Loucy (cell line): Measurements from ENCODE around the gene CCKAR.

Source experiments
- H2AFZ ChIP-seq: fragments of 200-600 bp; sonication (generic); 2 replicates; pipeline ENCODE4 v1.6.0; 2016; ENCODE audit warnings: antibody characterized with exemption, mild to moderate bottlenecking, low read length, moderate library complexity
- H3F3A ChIP-seq: fragments of 200-600 bp; 2 replicates; pipeline ENCODE4 v1.6.0; 2016; ENCODE audit warnings: antibody characterized with exemption, low read depth, mild to moderate bottlenecking
- H3K27me3 ChIP-seq: fragments of 200-600 bp; sonication (generic); 2 replicates; pipeline ENCODE4 v1.6.1; 2014; ENCODE audit warnings: low read length, mild to moderate bottlenecking; ENCODE audit not compliant: insufficient read depth, poor library complexity, severe bottlenecking
- H3K36me3 ChIP-seq: fragments of 200-600 bp; sonication (generic); 2 replicates; pipeline ENCODE4 v1.6.1; 2016; ENCODE audit warnings: low read length; ENCODE audit not compliant: insufficient read depth
- H3K4me1 ChIP-seq: fragments of 200-600 bp; sonication (generic); 2 replicates; pipeline ENCODE4 v1.5.1; 2014; ENCODE audit warnings: low read length, mild to moderate bottlenecking; ENCODE audit not compliant: insufficient read depth, poor library complexity, severe bottlenecking
- H3K4me2 ChIP-seq: fragments of 200-600 bp; sonication (generic); 2 replicates; pipeline ENCODE4 v1.6.0; 2014; ENCODE audit warnings: antibody characterized with exemption, low read length, low read depth, mild to moderate bottlenecking; ENCODE audit not compliant: poor library complexity, severe bottlenecking
- H3K4me3 ChIP-seq: fragments of 200-600 bp; sonication (generic); 2 replicates; pipeline ENCODE4 v1.5.1; 2014; ENCODE audit warnings: low read length, mild to moderate bottlenecking, mixed read lengths; ENCODE audit not compliant: poor library complexity, severe bottlenecking
- H3K79me2 ChIP-seq: fragments of 200-600 bp; sonication (generic); 2 replicates; pipeline ENCODE4 v1.6.1; 2014; ENCODE audit warnings: low read length; ENCODE audit not compliant: insufficient read depth
- H3K9ac ChIP-seq: fragments of 200-600 bp; sonication (generic); 2 replicates; pipeline ENCODE4 v1.6.0; 2014; ENCODE audit warnings: mild to moderate bottlenecking, low read depth, low read length, moderate library complexity; ENCODE audit not compliant: poor library complexity, severe bottlenecking
- H3K9me2 ChIP-seq: fragments of 200-600 bp; sonication (generic); replicated peaks from 2 replicates; pipeline ENCODE4 v1.6.1; 2016; ENCODE audit warnings: low read depth, low read length, mixed read lengths
- H3K9me3 ChIP-seq: fragments of 200-600 bp; sonication (generic); 2 replicates; pipeline ENCODE4 v1.6.1; 2014; ENCODE audit warnings: mild to moderate bottlenecking, antibody characterized with exemption, low read length, low read depth; ENCODE audit not compliant: insufficient read depth
- H4K20me1 ChIP-seq: fragments of 200-600 bp; sonication (generic); 2 replicates; pipeline ENCODE4 v1.6.0; 2014; ENCODE audit warnings: antibody characterized with exemption, low read length, mild to moderate bottlenecking; ENCODE audit not compliant: insufficient read depth, poor library complexity, severe bottlenecking
- CTCF ChIP-seq: fragments of 200-600 bp; sonication (generic); conservative IDR thresholded peaks from 2 replicates; pipeline ENCODE4 v1.5.1; 2014; ENCODE audit warnings: mild to moderate bottlenecking, antibody characterized with exemption, low read length
- EZH2phosphoT487 ChIP-seq: fragments of 200-600 bp; IDR thresholded peaks from 2 replicates; pipeline ENCODE4 v1.6.1; 2018; ENCODE audit warnings: antibody characterized with exemption, mild to moderate bottlenecking, moderate library complexity, borderline replicate concordance

Gene CCKAR

GRCh38 chr4:26485684-26486083, 4.6 kb downstream of the CCKAR start:
- Histone ChIP-seq H3K9me3 (no peaks in the 10 kb centered on the region), H3K4me3 (no peak overlapping the region), H2AFZ (no peak overlapping the region), H3K9ac (no peak overlapping the region), H4K20me1 (no peaks in the 10 kb centered on the region), H3K4me1 (no peaks in the 10 kb centered on the region), H3K27me3 (no peaks in the 10 kb centered on the region), H3K36me3 (no peaks in the 10 kb centered on the region), H3K9me2 (no peaks in the 10 kb centered on the region), H3F3A (no peaks in the 10 kb centered on the region), H3K79me2 (no peaks in the 10 kb centered on the region), H3K4me2 (no peak overlapping the region)
- TF ChIP-seq CTCF (no peak), EZH2phosphoT487 (no peak)

GRCh38 chr4:26484516-26484915, 5.8 kb downstream of the CCKAR start:
- Histone ChIP-seq H3F3A (no peaks in the 10 kb centered on the region), H3K36me3 (no peaks in the 10 kb centered on the region), H3K4me1 (no peaks in the 10 kb centered on the region), H3K4me3 (no peak overlapping the region), H3K79me2 (no peaks in the 10 kb centered on the region), H3K27me3 (no peaks in the 10 kb centered on the region), H3K9me3 (no peaks in the 10 kb centered on the region), H3K9ac (no peak overlapping the region), H4K20me1 (no peaks in the 10 kb centered on the region), H2AFZ (no peak overlapping the region), H3K9me2 (no peaks in the 10 kb centered on the region), H3K4me2 (no peak overlapping the region)
- TF ChIP-seq EZH2phosphoT487 (no peak), CTCF (no peak)

- H2AFZ ChIP-seq: no peak overlapping the region
- no peak for TF ChIP-seq EZH2phosphoT487
- no peak for TF ChIP-seq CTCF
- H3K9ac ChIP-seq: no peak overlapping the region
- H3K36me3 ChIP-seq: no peaks in the 10 kb centered on the region
- H3K9me2 ChIP-seq: no peaks in the 10 kb centered on the region
- no peaks in the 10 kb centered on the region for H3F3A ChIP-seq
- no peaks in the 10 kb centered on the region for H3K79me2 ChIP-seq
- no peak overlapping the region for H3K4me3 ChIP-seq
- H4K20me1 ChIP-seq: no peaks in the 10 kb centered on the region
- no peaks in the 10 kb centered on the region for H3K4me1 ChIP-seq
- no peaks in the 10 kb centered on the region for H3K27me3 ChIP-seq
- no peak overlapping the region for H3K4me2 ChIP-seq
- no peaks in the 10 kb centered on the region for H3K9me3 ChIP-seq
Measured at GRCh38 chr4:26484032-26484515, 6.2 kb downstream of the CCKAR start.
